A549 (cell line): ENCODE data around the gene LRG1. TPM values are rescaled to one million over a fixed set of nuclear protein-coding genes. Genes with fewer than 3 reads are reported as not detected.
A peak's percentile ranks its signal among the peaks of the same experiment; 100 is the strongest.

Experiments
- ATAC-seq, 2 experiments: fragments of 200-7000 bp in 1 of 2; fragments of >200 bp in 1 of 2; cut with Nextera tagmentation in 1 of 2; cut with Tn5 transposase in 1 of 2; 3 replicates each; pipeline versions ENCODE4 v1.8.0 to v1.9.1; 2018 to 2020; ENCODE audit warnings: mild to moderate bottlenecking in 1 of 2, moderate library complexity in 1 of 2
- CTCF ChIA-PET: fragments of 300-600 bp; sonication (Branson Sonifier 250); formaldehyde crosslinking; extraction: SDS; loops from one replicate; lab custom pipeline; 2021; ENCODE audit warnings: antibody characterized with exemption, inconsistent platforms; lab: Yijun Ruan, JAX
- POLR2A ChIA-PET: fragments of 350-600 bp; formaldehyde crosslinking; extraction: SDS; loops from one replicate; lab custom pipeline; 2021; ENCODE audit warnings: antibody characterized with exemption, inconsistent platforms; lab: Yijun Ruan, JAX
- DNase-seq, 2 experiments: peaks; one replicate each; pipeline versions ENCODE4 v3.0.0 to v3.0.0-alpha.2; 2011 to 2016; ENCODE audit warnings: low read depth in 1 of 2, low spot score in 1 of 2
- FAIRE-seq: peaks from 2 replicates; lab custom pipeline; 2011; peaks lifted over from hg19 to GRCh38; lab: Jason Lieb, UNC
- H3K27ac ChIP-seq, 2 experiments: fragments of >200 bp; sonication (Bioruptor Twin); formaldehyde crosslinking; 3 replicates each; pipeline ENCODE4 v1.5.1; 2016 to 2017
- H3K4me1 ChIP-seq: fragments of >200 bp; sonication (Bioruptor Twin); formaldehyde crosslinking; 3 replicates; pipeline ENCODE4 v1.6.1; 2016
- H3K4me2 ChIP-seq: fragments of >200 bp; sonication (Bioruptor Twin); formaldehyde crosslinking; 3 replicates; pipeline ENCODE4 v1.6.1; 2016
- H3K4me3 ChIP-seq: fragments of >200 bp; sonication (Bioruptor Twin); formaldehyde crosslinking; 3 replicates; pipeline ENCODE4 v1.5.1; 2016
- H3K9me3 ChIP-seq: fragments of >200 bp; sonication (Bioruptor Twin); formaldehyde crosslinking; 3 replicates; pipeline ENCODE4 v1.6.1; 2016
- CBX8 ChIP-seq: fragments of 200-600 bp; sonication (generic); IDR thresholded peaks from 2 replicates; pipeline ENCODE4 v1.6.1; 2016
- CEBPB ChIP-seq, 2 experiments: fragments of >200 bp in 1 of 2; sonication (Bioruptor Twin) in 1 of 2; formaldehyde crosslinking in 1 of 2; IDR thresholded peaks; 2 replicates each; pipeline ENCODE4 v1.6.1; 2012 to 2016
- CHD2 ChIP-seq: fragments of 150-350 bp; IDR thresholded peaks from 2 replicates; pipeline ENCODE4 v1.6.1; 2014; ENCODE audit warnings: low read length; ENCODE audit not compliant: partially characterized antibody
- EHF ChIP-seq: fragments of 250-450 bp; sonication (Bioruptor Pico); IDR thresholded peaks from 2 replicates; pipeline ENCODE4 v1.5.0; 2020; ENCODE audit warnings: mild to moderate bottlenecking
- ELK1 ChIP-seq: fragments of 150-350 bp; IDR thresholded peaks from 2 replicates; pipeline ENCODE4 v1.6.1; 2014; ENCODE audit warnings: low read depth, mild to moderate bottlenecking, low read length
- ESRRA ChIP-seq: fragments of 150-350 bp; IDR thresholded peaks from 2 replicates; pipeline ENCODE4 v1.6.1; 2014; ENCODE audit warnings: mild to moderate bottlenecking, low read length, borderline replicate concordance
- FOSB ChIP-seq: fragments of 250-450 bp; sonication (Bioruptor Pico); IDR thresholded peaks from 2 replicates; pipeline ENCODE4 v1.5.0; 2020; ENCODE audit warnings: mild to moderate bottlenecking, moderate library complexity
- HEYL ChIP-seq: fragments of 250-450 bp; sonication (Bioruptor Pico); IDR thresholded peaks from 2 replicates; pipeline ENCODE4 v1.8.0; 2021; ENCODE audit warnings: mild to moderate bottlenecking, moderate library complexity
- KDM1A ChIP-seq: fragments of 200-600 bp; sonication (generic); IDR thresholded peaks from 2 replicates; pipeline ENCODE4 v1.6.1; 2016; ENCODE audit warnings: low read depth, mild to moderate bottlenecking
- KDM5A ChIP-seq: fragments of 200-600 bp; sonication (generic); IDR thresholded peaks from 2 replicates; pipeline ENCODE4 v1.6.1; 2016; ENCODE audit warnings: antibody characterized with exemption, mild to moderate bottlenecking
- MAX ChIP-seq: IDR thresholded peaks from 2 replicates; pipeline ENCODE4 v1.6.1; 2012
- MAZ ChIP-seq: fragments of 150-350 bp; IDR thresholded peaks from 2 replicates; pipeline ENCODE4 v1.6.1; 2014; ENCODE audit warnings: antibody characterized with exemption, low read depth, low read length, borderline replicate concordance
- NFE2L2 ChIP-seq: fragments of 150-350 bp; conservative IDR thresholded peaks from 2 replicates; pipeline ENCODE4 v1.6.1; 2014; ENCODE audit warnings: low read length
- NPAS2 ChIP-seq: fragments of 250-450 bp; sonication (Bioruptor Pico); IDR thresholded peaks from 2 replicates; pipeline ENCODE4 v1.8.0; 2022; ENCODE audit warnings: mild to moderate bottlenecking, moderate library complexity, borderline replicate concordance
- POLR2A ChIP-seq: IDR thresholded peaks from 2 replicates; pipeline ENCODE4 v1.6.1; 2012; ENCODE audit warnings: mild to moderate bottlenecking, low read length
- POLR2AphosphoS2 ChIP-seq: conservative IDR thresholded peaks from 2 replicates; pipeline ENCODE4 v1.6.1; 2012; ENCODE audit warnings: low read length, improper control_type of control experiment, inconsistent platforms
- RAD21 ChIP-seq, 2 experiments: fragments of >200 bp in 1 of 2; sonication (Bioruptor Twin) in 1 of 2; formaldehyde crosslinking in 1 of 2; IDR thresholded peaks in 1 of 2; conservative IDR thresholded peaks in 1 of 2; 2 replicates in 1 of 2; 3 replicates in 1 of 2; pipeline ENCODE4 v1.6.1; 2012 to 2018; ENCODE audit warnings: inconsistent platforms in 1 of 2
- TP53 ChIP-seq: fragments of 250-450 bp; sonication (Bioruptor Pico); IDR thresholded peaks from 2 replicates; pipeline ENCODE4 v1.5.0; 2021; ENCODE audit warnings: mild to moderate bottlenecking, moderate library complexity
- ZFP36 ChIP-seq: fragments of 450-650 bp; IDR thresholded peaks from 2 replicates; pipeline ENCODE4 v1.6.1; 2014; ENCODE audit warnings: borderline replicate concordance; ENCODE audit not compliant: partially characterized antibody
- WGBS: methylation state at CpG from one replicate; pipeline ENCODE4 v1.1.6; 2017; ENCODE audit errors: missing lambda C conversion rate; 5-methylcytosine and 5-hydroxymethylcytosine counted together
- polyA plus RNA-seq, 4 experiments: library from polyadenylated mRNA; depleted of rRNA in 3 of 4; stranded (reverse); fragments of >200 nt; fragmentation: RNase III in 1 of 4; extraction: RNeasy Plus Mini Kit Qiagen cat#74134 plus additional on column Dnase treatment in 1 of 4; gene quantifications; 2 replicates in 3 of 4; 3 replicates in 1 of 4; pipeline ENCODE4 v1.2.3, GENCODE V29; 2011 to 2017
- TF ChIP-seq, protein P1 (sequence below): fragments of 450-650 bp; IDR thresholded peaks from 2 replicates; pipeline ENCODE4 v1.6.1; 2014; ENCODE audit warnings: antibody characterized with exemption

Gene LRG1
- polyA plus RNA-seq, 2 of the 4 experiments (the other 2 are of a cell fraction), result 0.18 TPM; not detected in 1

GRCh38 chr19:4516939-4517300 is 22.9 kb downstream of the LRG1 start:
- Histone ChIP-seq H3K4me2 (peak overlapping the region; percentile 53), H3K27ac (peak overlapping the region; percentile 40 to 82; a peak in 3 of 6 replicates), H3K4me3 (no peak overlapping the region), H3K4me1 (peaks cover 15% of the 10 kb centered on the region), H3K9me3 (no peaks in the 10 kb centered on the region)
- no peak for DNase-seq
- FAIRE-seq, result no peak
- ChIA-PET POLR2A (no interaction called here), CTCF (interaction anchor here (1.0 to 2.6 kb wide), 3 partner anchors 8 to 120 kb away, joined by 4 to 12 read pairs (median 10); no protein-coding TSS in a partner anchor)
- WGBS, result 17% methylated on average over 3 of the region's 8 CpGs
- TF ChIP-seq MAZ (no peak), MAX (no peak), POLR2A (no peak), TP53 (CRISPR knock-in tag) (no peak), HEYL (no peak), ELK1 (no peak), POLR2AphosphoS2 (no peak), ESRRA (no peak), FOSB (no peak), CBX8 (no peak), NFE2L2 (no peak), KDM1A (no peak)
- ATAC-seq, result peak; percentile 19 to 37; a peak in 3 of 6 replicates

- ChIA-PET CTCF (interaction anchor here (1.0 to 2.6 kb wide), 3 partner anchors 8 to 120 kb away, joined by 4 to 12 read pairs (median 10); no protein-coding TSS in a partner anchor), POLR2A (no interaction called here)
- peaks cover 10% of the 10 kb centered on the region for H3K4me1 ChIP-seq
- H3K4me2 ChIP-seq, result peak overlapping the region; percentile 53
- WGBS, result 79% methylated on average over 5 of the region's 14 CpGs
- no peak for FAIRE-seq
- no peak for DNase-seq
- H3K4me3 ChIP-seq, result no peak overlapping the region
- H3K9me3 ChIP-seq, result no peaks in the 10 kb centered on the region
- TF ChIP-seq CEBPB (IDR thresholded peaks at IDR 0.05) (peak in 1 of 2 experiments; percentile 54; a peak in 2 of 4 replicates), KDM5A (no peak)
- ATAC-seq, result peak in 1 of 2 experiments; percentile 18; a peak in 3 of 6 replicates
- H3K27ac ChIP-seq, result peak overlapping the region; percentile 40 to 82; a peak in 3 of 6 replicates
These were observed 23.5 kb downstream of the LRG1 start for GRCh38 chr19:4516199-4516938.

DNA sequence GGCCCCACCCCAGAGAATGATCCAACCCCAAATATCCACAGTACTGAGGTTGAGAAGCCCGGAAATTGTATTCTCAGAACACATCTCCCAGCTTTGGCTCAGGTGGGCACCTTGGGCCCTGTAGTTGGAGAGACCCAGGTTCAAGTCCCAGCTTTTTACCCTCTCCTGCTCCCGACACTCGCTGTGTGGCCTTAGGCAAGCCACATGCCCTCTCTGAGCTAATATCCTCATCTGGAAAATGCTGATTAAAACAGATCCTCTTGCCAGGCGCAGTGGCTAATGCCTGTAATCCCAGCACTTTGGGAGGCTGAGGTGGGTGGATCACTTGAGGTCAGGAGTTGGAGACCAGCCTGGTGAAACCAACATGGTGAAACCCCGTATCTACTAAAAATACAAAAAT is 24.1 kb downstream of the LRG1 start:
- 95% methylated on average over 5 of the region's 5 CpGs for WGBS
- peaks cover 10% of the 10 kb centered on the region for H3K4me1 ChIP-seq
- H3K4me3 ChIP-seq, result no peak overlapping the region
- no peak overlapping the region for H3K4me2 ChIP-seq
- DNase-seq (no peak), FAIRE-seq (no peak)
- H3K9me3 ChIP-seq, result no peaks in the 10 kb centered on the region
- H3K27ac ChIP-seq, result no peak overlapping the region
- no peak for TF ChIP-seq NPAS2
- no peak for TF ChIP-seq RAD21 (conservative IDR thresholded peaks at IDR 0.05 in 1 of 2, IDR thresholded peaks at IDR 0.05 in 1 of 2)
- TF ChIP-seq CHD2, result no peak
- no peak for TF ChIP-seq EHF (CRISPR knock-in tag)
- no peak for TF ChIP-seq TP53 (CRISPR knock-in tag)
- TF ChIP-seq, protein P1, sequence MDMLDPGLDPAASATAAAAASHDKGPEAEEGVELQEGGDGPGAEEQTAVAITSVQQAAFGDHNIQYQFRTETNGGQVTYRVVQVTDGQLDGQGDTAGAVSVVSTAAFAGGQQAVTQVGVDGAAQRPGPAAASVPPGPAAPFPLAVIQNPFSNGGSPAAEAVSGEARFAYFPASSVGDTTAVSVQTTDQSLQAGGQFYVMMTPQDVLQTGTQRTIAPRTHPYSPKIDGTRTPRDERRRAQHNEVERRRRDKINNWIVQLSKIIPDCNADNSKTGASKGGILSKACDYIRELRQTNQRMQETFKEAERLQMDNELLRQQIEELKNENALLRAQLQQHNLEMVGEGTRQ, result no peak
- peak; percentile 49 for TF ChIP-seq ZFP36
- TF ChIP-seq, all 56 proteins: peak for 1
- ATAC-seq, result no peak
- POLR2A ChIA-PET, result no interaction called here
- CTCF ChIA-PET, result interaction anchor here (2.3 to 2.6 kb wide), 2 partner anchors 9 to 121 kb away, joined by 10 to 12 read pairs; no protein-coding TSS in a partner anchor
